HEK293 (cell line): Measurements from ENCODE around the gene DKK3.

Source experiments
- CTCF ChIP-seq: fragments of 450-650 bp; formaldehyde crosslinking; IDR thresholded peaks from 2 replicates; pipeline ENCODE4 v1.5.1; 2016; ENCODE audit warnings: missing biosample characterization, missing genetic modification characterization
- KLF16 ChIP-seq: fragments of 450-650 bp; formaldehyde crosslinking; IDR thresholded peaks from 2 replicates; pipeline ENCODE4 v1.5.1; 2017; ENCODE audit warnings: missing biosample characterization, missing genetic modification characterization
- ZBTB44 ChIP-seq: fragments of 450-650 bp; IDR thresholded peaks from 2 replicates; pipeline ENCODE4 v1.5.1; 2018; ENCODE audit warnings: missing biosample characterization, mild to moderate bottlenecking, missing genetic modification characterization
- ZFP3 ChIP-seq: fragments of 450-650 bp; formaldehyde crosslinking; IDR thresholded peaks from 2 replicates; pipeline ENCODE4 v1.5.1; 2016; ENCODE audit warnings: low read depth, missing biosample characterization, missing genetic modification characterization
- ZNF76 ChIP-seq: fragments of 450-650 bp; formaldehyde crosslinking; IDR thresholded peaks from 2 replicates; pipeline ENCODE4; 2016; ENCODE audit warnings: low read depth, missing biosample characterization, missing genetic modification characterization, borderline replicate concordance
- ZSCAN30 ChIP-seq: fragments of 450-650 bp; IDR thresholded peaks from 2 replicates; pipeline ENCODE4 v1.5.1; 2018; ENCODE audit warnings: missing biosample characterization, mild to moderate bottlenecking, missing genetic modification characterization, moderate library complexity

GRCh38 chr11:12006552-12007229 lies 1.7 kb downstream of the DKK3 start:
- TF ChIP-seq ZFP3 (tag by site-specific recombination) (no peak), ZBTB44 (tag by site-specific recombination) (no peak), ZSCAN30 (tag by site-specific recombination) (no peak), CTCF (tag by site-specific recombination) (no peak), KLF16 (tag by site-specific recombination) (no peak), ZNF76 (no peak)
